ENCODE data around the gene GSTM3. TPM values are rescaled to one million over a fixed set of nuclear protein-coding genes. Genes with fewer than 3 reads are reported as not detected.
A peak's percentile ranks its signal among the peaks of the same experiment; 100 is the strongest.

Gene GSTM3
- total and polyA plus RNA-seq, 2 of the 13 experiments (the other 11 are each of a cell fraction or from before 2014, with no cell fraction given), result 127 to 142 TPM

- TF ChIP-seq NFAT5 (CRISPR knock-in tag; IDR thresholded peaks at IDR 0.05) (no peak), MXD3 (CRISPR knock-in tag; IDR thresholded peaks at IDR 0.05) (peak; percentile 57; the same call in 1 of the 2 replicates), POLR2G (IDR thresholded peaks at IDR 0.05; ENCODE audit: low read depth, low read length) (peak; percentile 94), CREM (IDR thresholded peaks at IDR 0.05) (peak; percentile 44; the same call in 1 of the 2 replicates), CREM (CRISPR knock-in tag; IDR thresholded peaks at IDR 0.05) (no peak), SOX6 (IDR thresholded peaks at IDR 0.05) (no peak), SOX6 (CRISPR knock-in tag; IDR thresholded peaks at IDR 0.05) (peak; percentile 76), ONECUT2 (CRISPR knock-in tag; IDR thresholded peaks at IDR 0.05) (no peak), ZNF709 (CRISPR knock-in tag; IDR thresholded peaks at IDR 0.05) (0 out of 2 replicates have a peak, but pooled peaks have one; percentile 48), SMC3 (IDR thresholded peaks at IDR 0.05; ENCODE audit: low read length) (no peak), SNAPC4 (CRISPR knock-in tag; IDR thresholded peaks at IDR 0.05) (no peak), NR2F1 (CRISPR knock-in tag; IDR thresholded peaks at IDR 0.05) (no peak), AFF4 (CRISPR knock-in tag; IDR thresholded peaks at IDR 0.05) (0 out of 2 replicates have a peak, but pooled peaks have one; percentile 28), ZNF564 (CRISPR knock-in tag; IDR thresholded peaks at IDR 0.05) (no peak), TCF7 (IDR thresholded peaks at IDR 0.05; ENCODE audit: low read depth) (peak; percentile 57; the same call in 1 of the 2 replicates)
Observed at GRCh38 chr1:109763646-109764415, 23.0 kb upstream of the GSTM3 start, which contains the start of gene EPS8L3 (continued).

Data from HepG2 (cell line).